Thyroid gland (tissue), 4 donors: ENCODE results near the gene RNF213.

Experiments
- POLR2A ChIP-seq, 2 donors: fragments of 450-650 bp; IDR thresholded peaks; one replicate each; pipeline ENCODE4 v1.6.1; 2017; ENCODE audit warnings: antibody characterized with exemption in 2 of 2, mild to moderate bottlenecking in 2 of 2, moderate library complexity in 1 of 2
- TF ChIP-seq, protein P1 (sequence below), 6 experiments: fragments of 200-600 bp in 3 of 6; fragments of 450-650 bp in 3 of 6; sonication (generic) in 3 of 6; IDR thresholded peaks; one replicate each; pipeline ENCODE4 v1.5.1; 2016 to 2019; ENCODE audit warnings: antibody characterized with exemption in 6 of 6, mild to moderate bottlenecking in 2 of 6, inconsistent platforms in 1 of 6, moderate library complexity in 1 of 6

DNA sequence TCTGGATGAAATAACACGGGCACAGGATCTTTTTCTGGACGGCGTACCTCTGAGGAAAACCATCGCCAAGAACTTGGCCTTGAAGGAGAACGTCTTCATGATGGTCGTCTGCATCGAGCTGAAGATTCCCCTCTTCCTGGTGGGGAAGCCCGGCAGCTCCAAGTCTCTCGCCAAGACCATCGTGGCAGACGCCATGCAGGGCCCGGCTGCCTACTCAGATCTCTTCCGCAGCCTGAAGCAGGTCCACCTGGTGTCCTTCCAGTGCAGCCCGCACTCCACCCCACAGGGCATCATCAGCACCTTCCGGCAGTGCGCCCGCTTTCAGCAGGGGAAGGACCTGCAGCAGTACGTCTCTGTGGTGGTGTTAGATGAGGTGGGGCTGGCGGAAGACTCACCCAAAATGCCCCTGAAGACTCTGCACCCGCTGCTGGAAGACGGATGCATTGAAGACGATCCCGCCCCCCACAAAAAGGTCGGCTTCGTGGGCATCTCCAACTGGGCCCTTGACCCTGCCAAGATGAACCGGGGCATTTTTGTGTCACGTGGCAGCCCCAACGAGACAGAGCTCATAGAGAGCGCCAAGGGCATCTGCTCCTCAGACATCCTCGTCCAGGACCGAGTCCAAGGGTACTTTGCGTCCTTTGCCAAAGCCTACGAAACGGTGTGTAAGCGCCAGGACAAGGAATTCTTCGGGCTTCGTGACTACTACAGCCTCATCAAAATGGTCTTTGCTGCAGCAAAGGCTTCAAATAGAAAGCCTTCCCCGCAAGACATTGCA is 86.0 kb downstream of the RNF213 start:
- TF ChIP-seq, protein P1, sequence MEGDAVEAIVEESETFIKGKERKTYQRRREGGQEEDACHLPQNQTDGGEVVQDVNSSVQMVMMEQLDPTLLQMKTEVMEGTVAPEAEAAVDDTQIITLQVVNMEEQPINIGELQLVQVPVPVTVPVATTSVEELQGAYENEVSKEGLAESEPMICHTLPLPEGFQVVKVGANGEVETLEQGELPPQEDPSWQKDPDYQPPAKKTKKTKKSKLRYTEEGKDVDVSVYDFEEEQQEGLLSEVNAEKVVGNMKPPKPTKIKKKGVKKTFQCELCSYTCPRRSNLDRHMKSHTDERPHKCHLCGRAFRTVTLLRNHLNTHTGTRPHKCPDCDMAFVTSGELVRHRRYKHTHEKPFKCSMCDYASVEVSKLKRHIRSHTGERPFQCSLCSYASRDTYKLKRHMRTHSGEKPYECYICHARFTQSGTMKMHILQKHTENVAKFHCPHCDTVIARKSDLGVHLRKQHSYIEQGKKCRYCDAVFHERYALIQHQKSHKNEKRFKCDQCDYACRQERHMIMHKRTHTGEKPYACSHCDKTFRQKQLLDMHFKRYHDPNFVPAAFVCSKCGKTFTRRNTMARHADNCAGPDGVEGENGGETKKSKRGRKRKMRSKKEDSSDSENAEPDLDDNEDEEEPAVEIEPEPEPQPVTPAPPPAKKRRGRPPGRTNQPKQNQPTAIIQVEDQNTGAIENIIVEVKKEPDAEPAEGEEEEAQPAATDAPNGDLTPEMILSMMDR (IDR thresholded peaks at IDR 0.05), result no peak
- TF ChIP-seq POLR2A (IDR thresholded peaks at IDR 0.05), result no peak
